HG03469 (cell line): ENCODE data around the gene DAPK2.
A peak's percentile ranks its signal among the peaks of the same experiment; 100 is the strongest.
"Not testable (repeated sequence)": the region's sequence is repeated elsewhere in the genome, so short reads cannot be mapped to it uniquely, and the experiment has no call there.

Experiments
- ATAC-seq: cut with Tn5 transposase; IDR thresholded peaks from one replicate; pipeline ENCODE4 v1.9.1; 2021; ENCODE audit warnings: mild to moderate bottlenecking, moderate library complexity, moderate number of reproducible peaks; ENCODE audit not compliant: unreplicated experiment

Gene DAPK2

DNA sequence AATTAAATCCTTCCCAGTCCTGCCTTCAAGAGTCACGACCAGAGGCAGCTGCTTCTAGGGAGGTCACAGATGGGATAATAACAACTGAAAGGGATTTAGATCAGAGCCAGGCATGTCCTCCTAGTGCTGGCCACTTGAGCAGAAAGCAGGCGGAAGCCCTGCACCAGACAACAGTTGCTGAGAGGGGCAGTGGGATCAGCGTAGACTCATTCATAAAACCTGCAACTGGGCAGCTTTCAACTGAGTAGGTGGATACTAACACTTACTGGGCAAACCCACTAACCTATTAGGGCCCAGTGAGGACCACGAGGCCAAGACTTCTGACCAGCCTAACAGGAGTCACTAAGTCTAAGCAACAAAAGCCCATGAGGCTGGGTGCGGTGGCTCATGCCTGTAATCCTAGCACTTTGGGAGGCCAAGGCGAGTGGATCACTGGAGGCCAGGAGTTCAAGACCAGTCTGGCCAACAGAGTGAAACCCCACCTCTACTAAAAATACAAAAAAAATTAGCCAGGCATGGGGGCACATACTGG is 67.0 kb downstream of the DAPK2 start:
- no peak for ATAC-seq

DNA sequence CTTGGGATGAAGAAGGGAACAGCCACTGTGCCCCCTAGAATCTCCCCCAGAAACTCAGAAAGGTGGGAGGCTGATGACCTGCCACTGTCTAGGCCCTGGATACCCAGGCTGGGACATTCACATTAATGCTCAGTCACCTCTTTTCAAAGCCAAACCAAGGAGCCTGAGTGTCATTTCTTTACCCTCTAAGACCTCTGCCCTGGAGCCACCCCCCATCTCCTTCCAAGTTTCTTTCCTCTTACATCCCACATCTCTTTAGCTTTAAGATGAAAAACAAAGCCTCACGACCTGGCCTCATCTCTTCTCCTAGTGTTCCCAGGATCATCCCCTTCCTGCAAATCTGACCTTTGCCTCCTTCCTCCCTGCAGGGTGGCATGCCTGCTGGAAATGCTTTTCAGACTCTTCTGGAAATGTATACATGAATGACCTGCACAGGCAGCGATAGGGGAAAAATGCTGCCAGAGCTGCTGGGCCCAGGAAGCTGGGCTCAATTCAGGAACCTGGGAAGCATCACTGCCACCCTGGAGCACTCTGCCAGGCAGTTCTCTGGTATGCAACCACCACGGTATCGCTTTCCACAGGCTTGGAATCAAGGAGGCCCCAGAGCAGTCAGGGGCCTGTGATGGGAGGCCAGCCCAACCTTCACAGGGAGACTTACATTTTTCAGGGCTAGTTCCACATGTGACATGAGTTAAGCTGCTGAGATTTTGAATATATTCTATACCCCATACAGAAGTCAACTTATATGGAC is 67.6 kb downstream of the DAPK2 start:
- ATAC-seq, result no peak

DNA sequence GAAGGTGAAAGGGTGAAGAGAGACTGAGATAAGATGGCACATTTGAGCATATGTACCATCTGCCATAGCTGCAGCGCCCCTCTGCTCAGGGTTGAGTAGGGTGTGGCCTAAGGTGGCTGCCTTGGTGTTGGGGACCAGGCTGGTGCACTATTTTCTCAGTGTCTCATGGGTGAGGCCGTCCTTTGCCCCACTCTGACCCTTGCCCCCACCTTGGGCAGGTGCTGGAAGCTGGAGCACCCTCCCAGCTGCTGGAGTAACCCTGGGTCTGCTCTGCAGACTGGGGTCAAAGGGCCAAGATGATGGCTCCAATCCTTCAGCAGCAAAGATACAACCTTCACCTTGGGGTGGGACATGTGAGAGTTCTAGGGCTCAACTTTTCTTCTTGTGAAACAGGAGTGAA is 69.2 kb downstream of the DAPK2 start:
- no peak for ATAC-seq

GRCh38 chr15:63974021-63974420 is 72.3 kb downstream of the DAPK2 start:
- no peak for ATAC-seq

DNA sequence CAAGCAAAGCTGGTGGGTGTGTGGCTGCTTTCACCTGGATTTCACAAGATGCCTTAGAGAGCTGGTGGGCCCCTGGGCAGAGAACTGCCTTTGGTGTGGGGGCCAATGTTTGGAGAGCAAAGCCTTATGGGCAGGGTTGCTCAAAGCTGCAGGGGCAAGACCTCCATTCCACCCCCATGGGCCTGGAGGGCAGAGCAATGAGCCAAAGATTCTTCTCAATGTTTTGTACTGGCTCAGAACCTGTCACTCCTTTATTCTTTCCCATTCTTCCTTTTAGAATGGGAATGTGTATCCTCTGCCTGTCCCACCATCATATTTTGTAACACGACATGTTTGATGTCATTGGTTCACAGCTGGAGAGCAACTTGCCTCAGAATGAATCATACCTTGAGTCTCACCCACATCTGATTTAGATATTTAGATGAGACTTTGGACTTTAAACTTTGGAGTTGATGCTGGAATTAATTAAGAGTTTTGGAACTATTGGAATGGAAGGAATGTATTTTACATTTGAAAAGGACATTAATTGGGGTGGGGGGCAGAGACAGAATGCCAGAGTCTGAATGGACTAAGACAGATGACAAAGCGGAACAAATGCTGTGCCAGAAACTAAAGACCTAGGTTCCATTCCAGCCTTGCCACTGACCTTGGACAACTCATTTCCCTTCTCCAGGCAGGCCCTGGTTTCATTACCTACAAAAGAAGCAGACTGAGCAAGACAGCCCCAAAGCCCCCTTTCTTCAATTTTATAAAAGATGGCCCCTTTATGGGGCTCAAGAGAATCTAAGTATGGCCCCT is 72.9 kb downstream of the DAPK2 start:
- ATAC-seq, result no peak

- ATAC-seq, result no peak
Measured at GRCh38 chr15:63972801-63973200, 73.5 kb downstream of the DAPK2 start.

GRCh38 chr15:63971904-63972303 is 74.4 kb downstream of the DAPK2 start:
- ATAC-seq, result no peak

DNA sequence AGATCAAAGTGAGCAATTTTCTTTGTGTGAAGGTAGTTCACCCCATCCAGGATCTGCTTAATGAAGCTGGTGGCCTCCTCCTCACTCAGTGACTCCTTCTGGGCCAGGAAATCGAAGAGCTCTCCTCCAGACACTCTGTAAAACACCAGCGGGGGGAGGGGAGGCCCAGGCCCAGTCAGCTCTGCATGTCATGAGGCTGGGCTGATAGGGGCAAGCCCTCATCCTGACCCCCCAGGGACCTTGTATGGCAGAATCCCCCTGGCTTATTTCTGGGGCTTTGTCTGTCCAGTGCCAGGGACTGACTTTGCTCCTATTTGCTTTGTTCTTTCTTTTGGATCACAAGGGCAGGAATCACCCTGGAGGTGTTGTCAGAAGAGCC is 74.9 kb downstream of the DAPK2 start:
- no peak for ATAC-seq

DNA sequence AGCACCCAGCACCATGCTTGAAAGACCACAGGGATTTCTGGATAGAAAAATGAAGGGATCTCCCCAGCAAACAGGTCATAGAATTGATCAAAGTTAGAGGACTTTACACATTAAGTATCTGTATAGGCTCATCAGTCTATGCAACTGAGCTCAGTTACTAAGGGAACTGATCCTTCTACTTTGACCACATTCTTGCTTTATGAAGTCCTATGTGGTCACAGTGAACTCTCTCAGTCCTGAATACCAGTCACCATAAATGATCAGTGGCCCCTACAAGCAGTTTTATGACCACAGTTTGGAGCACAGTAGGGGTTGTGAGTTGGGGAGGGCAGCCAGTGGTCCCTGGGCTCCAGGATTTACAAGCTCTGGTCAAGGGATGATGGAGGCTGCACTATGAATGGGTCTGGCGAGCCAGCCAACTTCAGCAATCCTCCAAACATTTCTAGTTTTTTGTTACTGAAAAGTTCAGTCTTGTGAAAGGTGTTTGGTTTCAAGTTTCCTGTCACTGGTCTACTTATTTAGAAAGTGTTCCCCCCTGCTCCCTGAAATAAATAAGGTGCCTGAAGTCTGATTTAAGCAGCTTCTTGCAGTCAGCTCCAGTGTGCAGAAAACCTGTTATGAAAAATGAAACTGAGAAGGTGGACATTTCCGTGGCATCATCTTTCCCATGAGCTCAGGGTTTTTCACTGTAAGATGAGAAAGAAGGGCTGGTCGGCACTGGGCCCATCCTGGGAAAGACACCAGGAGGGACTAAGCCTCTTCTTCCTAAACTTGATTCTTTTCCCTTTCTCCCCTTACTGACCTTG is 75.5 kb downstream of the DAPK2 start:
- ATAC-seq, result peak; percentile 87

- ATAC-seq, result no peak
Measured at GRCh38 chr15:63969652-63970421, 76.4 kb downstream of the DAPK2 start.

DNA sequence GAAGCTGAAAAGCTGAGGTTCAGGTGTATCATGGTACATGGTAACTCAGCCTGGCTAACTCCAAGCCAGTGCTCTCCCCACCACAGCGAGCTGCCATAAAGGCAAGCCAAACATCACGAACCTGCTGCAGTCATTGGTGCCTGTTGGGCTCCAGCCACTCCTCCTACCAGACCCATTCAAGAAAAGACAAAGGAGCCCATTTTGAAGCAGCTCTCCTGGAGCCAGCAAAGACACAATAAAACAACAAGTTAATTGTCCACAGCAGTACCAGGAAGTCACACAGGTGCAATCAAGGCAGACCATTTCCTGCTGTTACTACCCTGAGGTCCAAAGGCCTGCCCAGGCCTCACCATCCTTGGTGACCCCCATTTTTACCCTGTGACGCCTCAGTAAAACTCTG is 77.6 kb downstream of the DAPK2 start:
- ATAC-seq, result no peak

DNA sequence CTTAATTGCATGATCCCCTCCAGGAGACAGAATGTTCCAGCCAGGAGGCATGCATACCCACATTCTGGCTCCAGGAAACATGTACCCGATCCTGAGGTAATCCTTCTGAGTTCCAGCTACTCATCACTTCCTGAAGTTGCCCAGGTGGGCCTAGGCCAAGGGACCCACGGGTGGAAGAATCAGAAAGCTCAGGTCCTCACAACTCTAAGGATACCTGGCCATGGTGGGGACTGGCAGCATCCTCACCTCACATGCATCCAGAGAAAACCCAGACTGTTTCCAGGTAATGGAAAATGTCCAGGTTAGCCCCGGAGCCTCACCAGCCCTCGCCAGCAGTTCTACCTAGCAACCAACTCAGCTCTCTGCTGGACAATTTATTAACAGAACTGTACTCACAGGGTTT is 78.2 kb downstream of the DAPK2 start:
- ATAC-seq, result no peak

DNA sequence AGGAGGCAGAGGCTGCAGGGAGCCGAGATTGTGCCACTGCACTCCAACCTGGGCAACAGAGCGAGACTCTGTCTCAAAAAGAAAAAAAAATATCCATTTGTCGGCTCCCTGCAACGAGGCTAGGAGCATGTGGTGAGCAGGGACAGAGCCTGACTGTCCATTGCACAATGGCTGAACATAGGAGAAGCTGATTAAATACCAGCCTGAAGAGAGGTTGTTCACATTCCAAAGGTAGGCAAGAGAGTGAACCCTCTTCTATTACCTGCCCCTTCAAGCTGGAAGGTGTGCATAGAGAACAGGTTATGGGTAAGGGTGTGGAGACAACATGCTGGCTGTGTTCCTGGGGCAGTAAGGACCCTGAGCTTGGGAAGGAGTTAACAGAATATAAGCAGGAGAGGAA is 78.7 kb downstream of the DAPK2 start:
- ATAC-seq, result no peak

DNA sequence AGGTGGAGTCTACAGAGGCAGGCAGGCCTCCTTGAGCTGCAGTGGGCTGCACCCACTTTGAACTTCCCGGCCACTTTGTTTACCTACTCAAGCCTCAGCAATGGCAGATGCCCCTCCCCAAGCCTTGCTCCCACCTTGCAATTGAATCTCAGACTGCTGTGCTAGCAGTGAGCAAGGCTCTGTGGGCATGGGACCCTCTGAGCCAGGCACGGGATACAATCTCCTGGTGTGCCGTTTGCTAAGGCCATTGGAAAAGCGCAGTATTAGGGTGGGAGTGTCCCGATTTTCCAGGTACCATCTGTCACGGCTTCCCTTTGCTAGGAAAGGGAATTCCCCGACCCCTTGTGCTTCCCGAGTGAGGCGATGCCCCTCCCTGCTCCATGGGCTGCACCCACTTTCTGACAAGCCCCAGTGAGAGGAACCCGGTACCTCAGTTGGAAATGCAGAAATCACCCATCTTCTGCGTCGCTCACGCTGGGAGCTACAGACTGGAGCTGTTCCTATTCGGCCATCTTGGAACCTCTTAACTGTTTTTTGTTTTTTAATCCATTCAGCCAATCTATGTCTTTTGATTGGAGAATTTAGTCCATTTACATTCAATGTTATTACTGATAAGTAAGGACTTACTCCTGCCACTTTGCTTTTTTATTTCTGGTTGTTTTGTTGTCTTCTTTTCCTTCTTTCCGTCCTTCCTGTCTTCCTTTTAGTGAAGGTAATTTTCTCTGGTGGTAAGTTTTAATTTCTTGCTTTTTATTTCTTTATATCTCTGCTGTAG is 83.2 kb downstream of the DAPK2 start:
- ATAC-seq, result not testable (repeated sequence)

- no peak for ATAC-seq
Measured at GRCh38 chr15:63953524-63953923, 92.8 kb downstream of the DAPK2 start.

- no peak for ATAC-seq
Measured at GRCh38 chr15:63950911-63951481, 95.3 kb downstream of the DAPK2 start.

DNA sequence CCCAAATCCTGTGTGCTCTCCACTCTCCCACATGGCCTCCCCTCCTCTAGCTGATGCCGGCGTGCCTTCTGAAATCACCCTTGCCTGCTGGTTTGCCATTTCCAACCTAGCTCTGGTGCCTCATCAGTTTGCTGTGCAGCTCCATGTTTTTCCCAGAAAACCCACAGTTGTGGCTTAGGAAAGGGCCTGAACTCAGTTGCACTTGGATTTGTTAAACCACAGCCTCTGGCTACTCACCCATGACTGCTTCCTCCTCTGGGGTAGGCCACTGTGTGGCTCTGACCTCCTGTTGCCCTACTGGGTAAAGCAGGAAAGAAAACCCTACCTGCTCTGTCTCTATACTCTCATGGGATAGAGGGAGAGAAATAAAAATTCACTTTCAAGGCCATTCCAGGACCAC is 97.3 kb downstream of the DAPK2 start:
- no peak for ATAC-seq

DNA sequence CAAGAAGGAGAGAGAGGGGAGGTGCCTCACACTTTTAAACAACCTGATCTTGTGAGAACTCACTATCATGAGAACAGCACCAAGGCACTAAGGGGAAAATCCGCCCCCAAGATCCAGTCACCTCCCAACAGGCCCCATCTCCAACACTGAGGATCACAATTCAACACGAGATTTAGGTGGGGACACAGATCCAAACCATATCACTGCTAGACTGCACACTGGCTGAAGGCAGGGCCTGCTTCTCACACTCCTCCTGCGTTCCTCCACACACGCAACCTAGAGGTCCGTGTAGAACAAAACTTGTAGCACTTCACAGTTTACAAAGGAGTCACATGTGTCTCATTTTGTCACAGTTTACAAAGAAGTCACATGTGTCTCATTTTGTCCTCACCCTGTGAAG is 97.8 kb downstream of the DAPK2 start:
- ATAC-seq, result no peak

DNA sequence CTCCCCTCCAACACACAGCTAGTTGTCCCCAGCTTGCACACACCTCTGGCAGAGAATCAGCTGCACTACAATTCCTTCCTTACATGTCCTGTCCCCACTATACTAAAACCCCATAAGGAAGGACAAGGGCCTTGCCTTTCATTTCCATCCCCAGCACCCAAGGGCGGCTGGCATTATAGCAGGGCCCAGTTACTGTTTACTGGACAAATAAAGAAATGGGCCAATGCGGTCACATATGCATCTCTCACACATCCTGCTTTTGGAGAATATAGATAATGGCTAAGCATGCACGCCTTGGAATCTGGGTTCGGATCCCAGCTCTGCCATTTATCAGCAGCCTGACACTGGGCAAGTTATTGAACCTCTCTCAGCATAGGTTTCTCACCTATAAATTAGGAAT is 99.1 kb downstream of the DAPK2 start:
- no peak for ATAC-seq
